GM23338 (cell line): ENCODE results near the gene PDLIM5.

Experiments
- CTCF ChIP-seq, 2 experiments: fragments of 200-600 bp in 1 of 2; sonication (generic) in 1 of 2; conservative IDR thresholded peaks; 2 replicates each; pipeline versions ENCODE4 v1.5.1 to v1.6.1; 2016 to 2017; ENCODE audit warnings: antibody characterized with exemption in 2 of 2, low read depth in 2 of 2, mild to moderate bottlenecking in 2 of 2, moderate library complexity in 1 of 2
- POLR2AphosphoS5 ChIP-seq: IDR thresholded peaks from 2 replicates; pipeline ENCODE4 v1.6.1; 2016; ENCODE audit warnings: antibody characterized with exemption, low read depth
- ZNF114 ChIP-seq: fragments of 250-450 bp; sonication (Bioruptor Pico); IDR thresholded peaks from 2 replicates; pipeline ENCODE4 v1.5.0; 2020; ENCODE audit warnings: mild to moderate bottlenecking, moderate library complexity

GRCh38 chr4:94491322-94491721 is 39.6 kb downstream of the PDLIM5 start:
- TF ChIP-seq CTCF (conservative IDR thresholded peaks at IDR 0.05; ENCODE audit: low read depth in 2 of 2) = no peak
- TF ChIP-seq POLR2AphosphoS5 = no peak
- TF ChIP-seq ZNF114 = no peak
